ENCODE measurements around the gene TUBB2B.

TUBB2B gene

DNA sequence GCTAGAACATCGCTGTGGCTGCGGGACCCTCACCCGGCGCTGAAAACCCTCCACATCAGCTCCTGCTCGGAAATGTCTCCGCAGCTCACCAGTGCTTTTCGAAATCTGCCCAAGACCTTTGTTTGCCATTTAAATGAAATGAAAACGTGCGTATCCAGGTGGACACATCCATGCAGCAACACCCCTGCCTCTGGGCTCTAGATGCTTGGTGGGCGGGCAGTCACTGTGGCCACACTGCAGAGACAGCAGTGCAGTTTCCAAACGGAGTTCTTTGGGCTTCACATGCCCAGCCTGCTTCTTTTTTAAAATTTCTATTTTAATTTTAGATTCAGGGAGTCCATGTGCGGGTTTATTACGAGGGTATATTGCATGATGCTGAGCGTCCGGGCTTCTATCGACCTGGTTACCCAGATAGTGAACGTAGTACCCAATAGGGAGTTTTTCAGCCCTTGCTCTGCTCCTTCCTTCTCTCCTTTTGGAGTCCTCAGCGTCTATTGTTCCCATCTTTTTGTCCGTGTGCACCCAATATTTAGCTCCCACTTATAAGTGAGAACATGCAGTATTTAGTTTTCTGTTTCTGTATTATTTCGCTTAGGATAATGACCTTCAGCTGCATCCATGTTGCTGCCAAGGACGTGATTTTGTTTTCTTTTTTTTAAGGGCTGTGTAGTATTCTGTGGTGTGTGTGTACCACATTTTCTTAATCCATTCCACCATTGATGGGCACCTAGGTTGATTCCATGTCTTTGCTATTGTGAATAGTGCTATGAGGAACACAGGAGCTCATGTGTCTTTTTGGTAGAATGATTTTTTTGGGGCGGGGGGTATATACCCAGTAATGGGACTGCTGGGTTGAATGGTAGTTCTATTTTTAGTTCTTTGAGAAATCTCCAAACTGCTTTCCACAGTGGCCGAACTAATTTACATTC lies 4.8 kb upstream of the TUBB2B start:
- no peak for DNase-seq

DNA sequence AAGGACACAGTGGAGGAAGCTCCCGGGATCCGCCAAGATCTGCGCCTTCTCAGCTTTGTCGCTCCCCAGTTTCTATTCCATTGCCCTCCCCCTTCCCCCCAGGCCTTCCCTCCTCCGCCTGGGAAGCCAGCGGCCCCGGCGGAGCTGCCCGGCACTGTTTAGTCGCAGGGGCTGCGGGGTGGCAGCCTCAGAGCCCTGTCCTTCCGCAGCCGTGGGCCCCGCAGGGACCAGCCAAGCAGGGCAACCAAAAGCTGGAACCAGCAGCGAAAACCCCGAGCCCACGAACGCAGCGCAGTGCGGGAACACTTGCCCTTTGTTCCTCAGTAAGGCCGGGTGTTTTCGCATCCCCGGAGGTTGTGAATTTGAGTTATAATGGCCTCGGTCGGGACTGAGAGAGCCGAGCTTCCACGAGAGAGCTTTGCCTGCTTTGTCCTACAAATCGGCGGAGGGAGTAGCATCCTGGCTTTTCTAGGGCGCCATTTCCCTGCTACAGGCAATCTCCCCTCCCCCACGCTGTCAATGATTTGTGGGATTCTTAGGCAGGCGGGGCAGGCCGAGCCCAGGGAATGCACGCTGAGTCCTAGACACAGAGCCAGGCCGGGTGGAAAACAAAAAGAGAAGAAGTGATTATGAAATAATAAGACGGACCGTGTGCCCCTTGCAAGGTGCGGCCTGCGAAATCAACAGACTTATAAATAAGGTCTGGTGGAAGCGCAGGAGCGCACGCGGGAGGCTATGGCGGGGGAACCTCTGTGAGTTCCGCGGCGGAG lies 4.0 kb upstream of the TUBB2B start:
- peak; percentile 65 for DNase-seq

DNA sequence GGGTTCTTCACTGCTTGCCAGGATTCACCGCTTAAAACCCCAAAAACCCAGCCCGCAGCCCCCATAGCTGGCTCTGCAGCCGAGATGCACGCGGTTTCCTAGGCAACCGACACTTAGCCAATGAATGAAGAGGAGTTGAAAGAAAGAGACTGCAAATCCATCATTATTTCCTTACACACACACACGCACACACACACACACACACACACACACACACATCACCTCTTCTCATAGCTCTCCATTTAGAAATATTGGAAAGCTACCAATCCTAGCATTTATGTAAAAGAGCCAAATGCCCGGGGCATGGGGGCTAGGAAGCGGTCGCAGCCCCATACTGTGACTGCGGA lies 3.4 kb upstream of the TUBB2B start:
- DNase-seq, result no peak

DNA sequence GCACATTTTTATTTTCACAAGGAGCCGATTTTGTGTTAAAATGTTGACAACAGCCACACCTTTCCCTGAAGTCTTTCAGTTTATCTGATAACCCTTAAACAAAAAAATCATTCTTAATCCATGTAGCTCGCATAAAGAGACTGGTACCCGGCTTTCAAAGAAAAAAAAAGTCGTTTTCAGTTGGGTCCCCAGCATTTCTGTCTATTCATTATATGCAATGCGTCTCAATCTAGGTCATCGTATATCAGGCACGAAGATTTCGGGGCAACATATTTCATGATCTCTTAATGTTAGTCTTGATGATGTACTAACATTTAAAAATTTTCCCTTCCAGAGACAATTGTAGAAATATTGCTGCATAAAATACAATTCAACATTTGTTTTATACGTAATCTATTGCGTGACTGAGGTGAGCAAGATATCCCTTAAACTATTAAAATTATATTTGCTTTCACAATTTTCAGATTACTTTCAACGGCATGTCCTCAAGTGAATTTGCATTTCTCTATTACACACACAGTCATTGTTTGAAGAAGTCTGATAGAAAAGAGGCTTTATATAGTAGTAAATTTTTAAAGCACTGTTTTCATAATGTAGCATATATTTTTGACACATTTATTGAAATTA lies 2.9 kb upstream of the TUBB2B start:
- DNase-seq, result no peak

DNA sequence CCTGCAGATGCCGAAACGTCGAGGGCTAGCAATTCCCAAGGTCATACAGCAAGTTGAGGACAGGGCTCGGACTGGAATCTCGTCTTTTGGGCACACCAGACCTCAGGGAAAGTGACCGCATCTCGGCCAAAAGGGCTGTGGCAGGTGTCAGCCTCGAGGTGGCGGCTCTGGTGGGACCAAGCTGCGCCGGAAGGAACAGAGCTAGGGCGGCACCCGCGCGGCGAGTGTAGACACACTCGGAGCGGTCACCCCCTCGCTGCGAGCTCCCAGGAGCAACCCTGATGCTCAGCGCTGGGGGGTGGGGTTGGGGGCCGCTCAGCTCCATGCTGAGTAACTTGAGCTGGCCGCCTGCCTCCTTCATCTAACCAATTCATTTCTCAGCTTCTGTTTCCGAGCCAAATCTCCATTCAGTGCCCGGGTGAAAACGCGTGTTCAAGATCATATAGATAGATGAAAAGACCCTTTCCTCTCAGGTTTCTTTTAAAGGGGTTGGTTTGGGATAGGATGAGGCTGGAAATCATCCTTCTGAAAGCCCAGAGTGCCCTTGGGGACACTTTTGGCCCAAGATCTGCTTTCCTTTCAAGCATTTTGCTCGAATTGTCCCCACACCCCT lies 2.2 kb upstream of the TUBB2B start:
- no peak for DNase-seq

DNA sequence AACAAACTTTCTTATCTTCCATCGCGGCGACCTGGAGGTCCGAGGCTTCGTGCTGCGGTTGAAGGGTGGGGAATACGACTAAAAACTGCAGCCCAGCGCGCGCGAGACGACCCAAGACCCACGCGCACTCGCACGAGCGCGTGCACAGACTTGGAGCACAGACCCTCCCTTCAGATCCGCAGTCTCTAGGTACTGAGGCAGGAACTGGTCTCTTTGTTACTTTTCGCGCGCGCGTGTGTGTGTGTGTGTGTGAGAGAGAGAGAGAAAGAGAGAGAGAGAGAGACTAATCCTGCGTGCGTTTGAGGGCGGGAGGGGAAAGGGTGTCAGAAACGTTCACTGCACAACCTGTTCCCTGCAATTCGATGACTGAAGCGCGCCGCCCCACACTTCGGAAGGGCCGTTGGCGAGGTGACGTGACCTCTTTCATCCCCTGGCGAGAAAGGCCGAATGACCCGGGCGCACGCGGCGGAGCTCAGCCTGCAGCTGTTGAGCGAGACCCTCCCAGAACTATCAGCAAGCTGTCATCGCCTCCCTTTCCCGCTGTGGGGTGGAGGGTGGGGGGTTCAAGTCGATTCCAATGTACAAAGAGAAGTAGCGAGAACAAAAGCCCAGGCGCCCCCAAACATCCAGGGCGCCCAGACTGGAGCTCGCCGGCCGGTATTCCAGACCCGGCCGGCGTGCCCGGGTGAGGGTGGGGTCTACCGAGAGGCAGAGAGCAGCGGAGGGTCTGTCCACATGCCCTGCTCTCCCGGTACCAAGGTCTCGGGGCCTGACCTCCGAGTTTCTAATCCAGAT lies 1.5 kb upstream of the TUBB2B start:
- DNase-seq, result no peak

DNA sequence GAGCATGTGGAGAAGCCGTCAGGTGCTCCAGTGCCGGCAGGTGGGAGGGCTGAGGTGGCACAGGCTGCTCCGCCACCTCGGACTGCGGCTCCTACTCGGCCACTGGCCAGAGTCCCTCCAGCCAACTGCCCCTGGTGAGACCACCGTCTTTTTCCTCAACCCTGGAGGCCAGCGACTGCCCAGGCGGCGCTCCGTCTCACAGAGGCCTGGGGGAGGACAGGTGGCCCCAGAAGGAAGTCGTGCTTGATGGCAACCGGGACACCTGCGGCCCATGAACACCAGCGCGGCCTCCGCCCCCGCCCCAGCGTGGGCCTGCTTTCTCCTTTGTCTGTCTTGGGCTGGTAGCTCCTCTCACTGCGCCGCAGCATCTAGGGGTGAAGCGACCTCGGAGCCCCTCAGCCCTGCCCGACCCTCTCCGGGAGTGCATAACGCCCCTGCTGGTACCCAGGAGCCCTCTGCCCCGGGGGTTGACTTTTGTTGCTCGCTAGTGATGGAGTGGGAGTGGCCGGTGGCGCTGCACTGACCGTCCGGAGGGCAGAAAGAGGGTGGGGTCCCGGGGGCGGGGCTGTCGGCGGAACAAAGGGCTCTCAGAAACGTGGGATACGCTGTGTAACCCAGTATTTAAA lies 706 bp upstream of the TUBB2B start:
- DNase-seq, result no peak

DNA sequence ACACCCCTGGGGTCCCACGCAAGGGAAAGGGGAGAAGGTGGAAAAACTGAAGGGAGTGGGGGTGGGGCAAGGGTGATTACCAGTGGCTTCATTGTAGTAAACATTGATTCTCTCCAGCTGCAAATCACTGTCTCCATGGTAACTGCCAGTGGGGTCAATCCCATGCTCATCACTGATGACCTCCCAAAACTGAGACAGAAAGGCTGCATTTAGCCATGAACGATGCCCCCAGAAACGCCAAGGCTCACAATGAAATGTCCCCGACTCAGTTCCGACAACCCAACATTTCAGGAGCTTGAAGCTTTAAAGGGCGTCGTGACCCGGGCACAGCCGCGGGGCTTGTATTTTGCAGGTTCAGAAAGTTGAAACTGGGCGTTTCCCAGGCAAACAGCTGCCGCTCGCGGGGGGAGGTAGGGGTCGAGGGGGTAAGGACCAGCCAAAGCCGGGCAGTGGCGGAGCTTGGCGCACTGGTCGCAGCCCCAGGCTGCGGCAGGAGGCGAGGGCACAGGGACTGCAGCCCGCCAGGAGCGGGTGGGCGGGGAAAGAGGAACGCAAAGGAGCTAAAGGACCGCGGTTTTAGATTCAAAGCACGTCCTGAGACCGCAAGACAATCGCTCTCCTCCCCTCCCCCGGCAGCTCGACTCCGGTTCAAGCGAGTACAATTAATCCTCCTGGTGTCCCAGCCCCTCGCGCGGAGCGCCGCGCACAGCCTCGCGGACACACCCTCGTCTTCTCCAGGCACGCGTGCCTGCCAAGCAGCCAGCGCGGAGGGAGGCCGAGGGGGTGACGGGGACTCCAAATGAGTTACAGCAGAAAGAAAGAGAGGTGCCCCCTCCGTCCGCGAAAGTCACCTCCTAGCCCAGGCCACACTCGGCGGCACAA lies 731 bp downstream of the TUBB2B start:
- no peak for DNase-seq

DNA sequence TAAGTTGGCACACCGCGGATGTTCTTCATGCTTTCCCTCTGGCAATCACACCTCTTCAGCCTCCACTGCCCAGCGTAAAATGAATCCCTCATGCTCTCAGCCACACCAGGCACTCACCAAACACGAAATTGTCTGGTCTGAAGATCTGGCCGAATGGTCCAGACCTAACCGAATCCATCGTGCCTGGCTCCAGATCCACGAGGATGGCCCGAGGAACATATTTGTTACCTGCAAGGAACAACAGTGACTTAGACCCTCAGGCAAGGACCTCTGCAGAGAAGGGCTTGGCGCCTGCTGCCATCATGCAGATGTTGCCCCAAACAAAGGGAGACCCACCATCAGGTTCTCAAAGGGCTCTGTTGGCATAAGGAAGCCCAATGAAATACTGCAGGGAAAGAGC lies 1.4 kb downstream of the TUBB2B start:
- no peak for DNase-seq

DNA sequence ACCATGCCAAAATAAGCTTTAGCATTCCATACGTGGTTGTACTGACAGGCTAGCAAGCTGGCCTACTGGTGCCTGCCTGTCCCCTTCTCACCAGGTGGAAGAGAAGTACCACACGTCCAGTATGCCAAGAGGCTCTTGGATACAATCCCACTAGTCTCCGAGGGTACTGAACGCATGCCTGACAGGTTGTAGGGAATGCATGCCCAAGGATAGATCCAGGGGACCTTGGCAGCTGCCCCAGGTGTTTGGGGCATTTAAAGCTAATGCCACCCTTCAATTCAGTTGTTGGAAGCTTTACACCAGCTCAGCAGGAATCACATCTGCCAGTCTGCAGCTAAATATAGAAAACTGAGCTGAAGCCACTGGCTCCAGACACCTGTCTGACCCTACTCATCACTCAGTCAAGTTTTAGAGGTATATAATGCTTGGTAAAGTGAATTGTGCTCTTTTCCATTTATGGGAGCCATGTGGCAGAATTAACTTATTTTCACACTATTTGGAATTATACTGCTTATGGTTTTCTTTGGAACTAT lies 4.9 kb downstream of the TUBB2B start:
- DNase-seq, result no peak

DNA sequence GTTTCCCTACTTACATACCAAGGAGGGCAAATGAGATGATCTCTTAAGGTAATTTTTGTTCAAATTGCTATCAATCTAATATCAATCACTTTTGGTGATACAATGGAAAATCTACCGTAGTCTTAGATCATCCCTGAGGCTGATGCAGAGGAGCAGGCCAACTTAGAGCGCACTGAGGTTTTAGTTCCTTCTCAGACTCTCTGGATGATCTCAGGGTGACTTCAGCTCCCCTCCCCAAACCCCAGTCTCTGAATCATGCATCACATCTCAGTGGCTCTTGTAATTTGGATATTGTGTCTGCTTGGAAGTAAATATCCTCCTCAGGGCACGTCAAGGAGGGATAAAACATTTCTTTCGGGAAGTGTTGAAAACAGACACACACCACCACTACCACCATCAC lies 5.9 kb downstream of the TUBB2B start:
- no peak for DNase-seq

DNA sequence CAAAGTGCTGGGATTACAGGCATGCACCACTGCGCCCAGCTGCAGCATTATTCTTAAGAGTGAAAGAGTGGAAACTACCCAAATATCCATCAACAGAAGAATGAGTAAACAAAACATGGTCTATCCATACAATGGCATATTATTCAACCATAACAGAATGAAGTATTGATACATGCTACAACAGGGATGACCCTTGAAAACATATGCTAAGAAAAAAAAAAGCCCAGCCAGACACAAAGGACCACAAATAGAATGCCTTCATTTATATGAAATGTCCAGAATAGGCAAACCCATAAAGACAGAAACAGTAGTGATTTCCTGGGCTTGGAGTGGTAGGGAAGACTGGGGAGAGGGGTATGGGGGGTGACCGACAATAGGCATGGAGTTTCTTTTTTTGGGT lies 7.1 kb downstream of the TUBB2B start:
- DNase-seq, result no peak

DNA sequence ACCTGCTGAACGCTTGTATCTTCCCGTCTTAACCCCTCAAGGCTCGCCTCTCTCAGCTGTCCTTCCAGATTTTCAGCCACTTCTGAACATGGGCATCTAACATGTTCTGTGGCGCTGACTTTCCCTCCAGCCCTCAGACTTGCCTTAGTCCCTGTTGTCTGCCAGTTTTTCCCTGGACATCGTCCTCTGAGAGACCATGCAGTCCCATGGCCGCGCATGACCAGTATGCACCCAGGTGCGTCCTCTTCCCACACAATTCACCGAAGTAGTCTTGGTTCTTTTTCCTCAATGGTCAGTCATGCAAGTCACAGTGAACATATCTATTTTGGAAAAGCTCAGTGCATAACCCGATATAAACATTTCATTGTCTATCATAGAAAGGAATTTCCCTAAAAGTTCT lies 9.2 kb downstream of the TUBB2B start:
- no peak for DNase-seq

DNA sequence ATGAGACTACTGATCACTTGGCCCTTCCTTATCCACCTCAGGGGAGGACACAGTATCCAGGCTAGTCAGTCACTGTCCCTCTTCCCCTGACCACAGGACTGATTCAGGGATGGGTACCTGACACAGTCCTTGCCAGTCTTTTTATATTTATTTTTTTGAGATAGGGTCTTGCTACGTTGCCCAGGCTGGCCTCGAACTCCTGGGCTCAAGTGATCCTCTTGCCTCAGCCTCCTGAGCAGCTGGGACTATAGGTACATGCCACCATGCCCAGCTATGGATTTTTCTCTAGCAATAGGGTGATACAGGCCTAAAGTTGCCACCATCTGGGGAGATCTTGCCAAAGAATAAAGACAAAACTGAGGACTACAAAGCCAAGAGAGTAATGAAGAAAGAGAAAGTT lies 10.2 kb downstream of the TUBB2B start:
- no peak for DNase-seq

DNA sequence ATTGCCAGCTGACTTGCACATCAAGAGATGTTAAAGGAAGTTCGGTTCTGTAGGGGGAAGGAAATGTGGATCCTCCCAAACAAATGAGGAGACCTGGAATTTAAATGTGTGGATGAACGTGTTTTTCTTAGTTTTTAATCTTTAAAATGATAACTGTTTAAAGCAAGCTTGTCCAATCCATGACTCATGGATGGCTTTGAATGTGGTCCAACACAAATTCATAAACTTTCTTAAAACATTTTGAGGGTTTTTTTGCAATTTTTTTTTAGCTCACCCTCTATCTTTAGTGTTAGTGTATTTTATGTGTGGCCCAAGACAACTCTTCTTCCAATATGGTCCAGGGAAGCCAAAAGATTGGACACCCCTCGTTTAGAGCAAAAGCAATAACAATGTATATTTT lies 12.6 kb downstream of the TUBB2B start:
- DNase-seq, result no peak

DNA sequence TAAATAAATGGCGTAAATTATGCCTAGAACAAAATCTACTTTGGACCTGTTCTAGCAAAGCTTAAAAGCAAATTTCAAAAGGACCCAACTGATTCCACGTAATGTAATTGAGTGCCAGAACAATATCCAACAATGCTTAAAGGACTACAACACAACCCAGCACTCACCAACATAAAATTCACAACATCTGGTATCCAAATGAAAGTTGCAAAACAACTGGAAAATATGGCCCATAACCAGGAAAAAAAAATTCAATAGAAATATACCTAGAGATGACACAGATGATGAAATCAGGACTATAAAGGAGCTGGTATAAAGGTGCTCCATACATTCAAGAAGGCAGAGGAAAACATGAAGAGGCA lies 14.1 kb downstream of the TUBB2B start:
- DNase-seq, result no peak

DNA sequence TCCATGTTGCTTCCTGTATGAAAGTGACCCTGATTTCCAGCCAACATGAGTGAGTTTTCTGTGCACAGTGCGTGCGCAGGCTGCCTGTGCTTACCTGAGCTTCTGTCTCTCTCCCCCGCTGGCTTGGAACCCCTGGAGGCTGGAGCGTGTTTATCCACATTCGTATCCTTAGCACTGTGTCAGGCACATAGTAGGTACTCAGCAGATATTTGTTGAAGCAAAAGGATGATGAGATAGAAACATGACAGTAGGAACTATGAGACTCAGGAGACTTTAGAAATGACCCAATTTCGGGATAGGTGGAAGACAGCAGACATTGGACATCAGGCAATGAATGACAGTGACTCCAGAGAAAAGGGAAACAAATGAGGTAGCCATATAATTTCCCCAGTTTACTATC lies 15.2 kb downstream of the TUBB2B start:
- DNase-seq, result no peak

DNA sequence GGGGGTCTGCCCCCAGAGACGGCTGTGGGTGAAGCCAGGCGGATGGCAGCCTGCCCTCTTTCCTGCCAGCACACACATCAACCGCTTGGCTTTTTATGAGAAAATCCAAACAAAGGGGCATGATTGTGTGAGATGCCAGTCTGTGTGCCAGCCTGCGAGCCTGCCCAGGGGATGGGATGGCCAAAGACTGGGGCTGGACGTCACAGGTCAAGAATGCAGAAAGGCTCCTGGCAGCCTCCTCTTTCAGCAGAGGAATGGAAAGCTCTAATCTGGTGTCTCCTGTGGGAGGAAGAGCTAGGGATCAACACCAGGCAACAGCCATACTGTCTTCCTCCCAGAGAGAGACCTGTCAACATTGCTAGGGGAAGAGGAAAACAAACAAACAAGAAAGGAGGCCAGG lies 15.8 kb downstream of the TUBB2B start:
- DNase-seq, result no peak

DNA sequence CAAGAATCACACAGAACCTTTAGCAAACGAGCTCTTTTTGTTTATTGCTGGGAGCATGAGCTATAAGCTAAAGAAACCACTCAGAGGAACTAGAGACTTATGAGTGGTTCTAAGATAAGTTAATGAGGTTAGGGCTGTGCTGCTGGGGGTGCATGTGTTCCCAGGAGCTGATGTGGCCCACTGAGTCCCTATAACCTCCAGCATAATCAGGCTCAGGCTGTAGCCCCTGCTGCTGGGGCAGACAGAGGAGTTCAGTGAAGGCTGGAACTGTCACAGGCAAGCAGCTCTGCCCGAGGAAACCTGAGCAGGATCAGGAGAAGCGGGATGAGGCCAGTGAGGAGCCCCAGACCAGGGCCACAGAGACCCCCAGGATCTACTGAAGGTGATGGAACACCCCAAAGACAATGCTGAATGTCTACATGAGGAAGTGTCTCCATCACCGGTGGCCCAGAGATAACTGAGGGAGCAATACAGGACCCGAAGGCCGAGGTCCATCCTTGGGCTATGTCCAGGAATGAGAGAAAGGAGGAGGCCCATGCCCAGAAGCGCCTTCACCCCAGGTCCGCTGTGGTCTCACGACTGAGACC lies 17.3 kb downstream of the TUBB2B start:
- DNase-seq, result no peak

Data from HCEC 1CT (cell line).